Lower lobe of right lung (tissue), 2 donors: ENCODE results near the gene TRPM2. TPM values are rescaled to one million over a fixed set of nuclear protein-coding genes. Genes with fewer than 3 reads are reported as not detected.

Source experiments
- ATAC-seq, 2 donors: fragments of 200-7000 bp; cut with Tn5 transposase; one replicate each; pipeline ENCODE4 v1.9.1; 2020 to 2022; ENCODE audit warnings: mild to moderate bottlenecking in 2 of 2, moderate library complexity in 2 of 2
- DNase-seq: peaks from one replicate; pipeline ENCODE4 v3.0.0-alpha.2; 2020
- H3K27ac ChIP-seq: fragments of 200-600 bp; one replicate; pipeline ENCODE4 v1.8.0; 2022
- H3K27me3 ChIP-seq: fragments of 200-600 bp; one replicate; pipeline ENCODE4 v1.8.0; 2022; ENCODE audit warnings: low read depth
- H3K36me3 ChIP-seq: fragments of 200-600 bp; one replicate; pipeline ENCODE4 v1.8.0; 2022; ENCODE audit warnings: mild to moderate bottlenecking
- H3K4me1 ChIP-seq: fragments of 200-600 bp; one replicate; pipeline ENCODE4 v1.8.0; 2022
- H3K4me3 ChIP-seq: fragments of 200-600 bp; one replicate; pipeline ENCODE4 v1.8.0; 2022; ENCODE audit warnings: mild to moderate bottlenecking
- H3K9me3 ChIP-seq: fragments of 200-600 bp; one replicate; pipeline ENCODE4 v1.8.0; 2022
- intact Hi-C: fragments of 100-400 bp; cut with DNase I; formaldehyde crosslinking; loops from one replicate; pipeline ENCODE4 v1.11.0; 2022
- total RNA-seq: library from RNA; stranded (reverse); fragmentation: NEBNext Ultra II Directional; extraction: Animal tissue kit (Norgen Biotek cat#: 25700); gene quantifications from one replicate; pipeline ENCODE4 v1.2.1, GENCODE V29; 2021
- TF ChIP-seq, protein P1 (sequence below): fragments of 200-600 bp; IDR thresholded peaks from one replicate; pipeline ENCODE4 v1.8.0; 2022; ENCODE audit warnings: antibody characterized with exemption, mild to moderate bottlenecking
- donor health status: DM: no; HTN: yes; CAD: no; lungs with severe emphysema.

The TRPM2 gene
- total RNA-seq, 1 donor from 2014 or later: 17.9 TPM

DNA sequence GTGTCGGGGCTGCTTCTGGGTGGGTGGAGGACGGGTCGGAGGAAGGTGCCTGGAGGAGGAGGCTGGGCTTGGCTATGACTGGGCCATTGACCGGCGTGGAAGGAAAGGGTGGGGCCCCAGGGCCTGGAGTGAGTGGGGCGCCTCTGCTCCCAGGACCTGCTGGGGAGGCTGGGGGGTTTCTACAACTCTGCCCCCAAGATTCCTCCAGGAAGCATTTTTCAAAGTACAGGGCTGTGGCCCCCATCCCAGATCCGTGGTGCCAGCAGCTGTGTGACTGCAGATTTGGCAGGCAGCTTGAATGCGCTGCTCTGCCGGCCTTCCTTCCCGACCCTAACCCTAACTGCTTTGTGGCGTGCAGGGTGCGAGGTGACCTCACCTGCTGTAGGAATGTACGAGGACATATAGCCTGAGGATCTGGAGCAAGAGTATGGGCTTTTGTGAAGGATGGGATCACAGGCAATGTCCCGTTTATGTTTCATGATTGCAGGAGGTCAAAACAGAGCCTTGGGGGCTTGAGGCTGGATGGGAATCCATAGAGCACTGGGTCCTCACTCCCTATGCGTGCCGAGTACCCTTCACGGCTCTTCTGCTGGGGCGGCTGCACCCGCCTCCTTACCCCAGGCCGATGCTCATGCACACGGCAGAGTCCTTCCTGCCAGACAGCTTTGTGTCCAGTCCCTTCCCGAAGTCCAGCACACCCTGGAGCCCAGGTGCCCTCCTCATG is 24.7 kb downstream of the TRPM2 start:
- Histone ChIP-seq H3K27ac (no peak overlapping the region), H3K4me3 (no peak overlapping the region), H3K4me1 (peaks cover 14% of the 10 kb centered on the region), H3K9me3 (peaks cover 1% of the 10 kb centered on the region), H3K27me3 (no peaks in the 10 kb centered on the region), H3K36me3 (no peaks in the 10 kb centered on the region)
- DNase-seq (no peak), ATAC-seq (peak in 1 of 2 donors; percentile 9)
- intact Hi-C loops: no loop called here
- TF ChIP-seq, protein P1, sequence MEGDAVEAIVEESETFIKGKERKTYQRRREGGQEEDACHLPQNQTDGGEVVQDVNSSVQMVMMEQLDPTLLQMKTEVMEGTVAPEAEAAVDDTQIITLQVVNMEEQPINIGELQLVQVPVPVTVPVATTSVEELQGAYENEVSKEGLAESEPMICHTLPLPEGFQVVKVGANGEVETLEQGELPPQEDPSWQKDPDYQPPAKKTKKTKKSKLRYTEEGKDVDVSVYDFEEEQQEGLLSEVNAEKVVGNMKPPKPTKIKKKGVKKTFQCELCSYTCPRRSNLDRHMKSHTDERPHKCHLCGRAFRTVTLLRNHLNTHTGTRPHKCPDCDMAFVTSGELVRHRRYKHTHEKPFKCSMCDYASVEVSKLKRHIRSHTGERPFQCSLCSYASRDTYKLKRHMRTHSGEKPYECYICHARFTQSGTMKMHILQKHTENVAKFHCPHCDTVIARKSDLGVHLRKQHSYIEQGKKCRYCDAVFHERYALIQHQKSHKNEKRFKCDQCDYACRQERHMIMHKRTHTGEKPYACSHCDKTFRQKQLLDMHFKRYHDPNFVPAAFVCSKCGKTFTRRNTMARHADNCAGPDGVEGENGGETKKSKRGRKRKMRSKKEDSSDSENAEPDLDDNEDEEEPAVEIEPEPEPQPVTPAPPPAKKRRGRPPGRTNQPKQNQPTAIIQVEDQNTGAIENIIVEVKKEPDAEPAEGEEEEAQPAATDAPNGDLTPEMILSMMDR: no peak

DNA sequence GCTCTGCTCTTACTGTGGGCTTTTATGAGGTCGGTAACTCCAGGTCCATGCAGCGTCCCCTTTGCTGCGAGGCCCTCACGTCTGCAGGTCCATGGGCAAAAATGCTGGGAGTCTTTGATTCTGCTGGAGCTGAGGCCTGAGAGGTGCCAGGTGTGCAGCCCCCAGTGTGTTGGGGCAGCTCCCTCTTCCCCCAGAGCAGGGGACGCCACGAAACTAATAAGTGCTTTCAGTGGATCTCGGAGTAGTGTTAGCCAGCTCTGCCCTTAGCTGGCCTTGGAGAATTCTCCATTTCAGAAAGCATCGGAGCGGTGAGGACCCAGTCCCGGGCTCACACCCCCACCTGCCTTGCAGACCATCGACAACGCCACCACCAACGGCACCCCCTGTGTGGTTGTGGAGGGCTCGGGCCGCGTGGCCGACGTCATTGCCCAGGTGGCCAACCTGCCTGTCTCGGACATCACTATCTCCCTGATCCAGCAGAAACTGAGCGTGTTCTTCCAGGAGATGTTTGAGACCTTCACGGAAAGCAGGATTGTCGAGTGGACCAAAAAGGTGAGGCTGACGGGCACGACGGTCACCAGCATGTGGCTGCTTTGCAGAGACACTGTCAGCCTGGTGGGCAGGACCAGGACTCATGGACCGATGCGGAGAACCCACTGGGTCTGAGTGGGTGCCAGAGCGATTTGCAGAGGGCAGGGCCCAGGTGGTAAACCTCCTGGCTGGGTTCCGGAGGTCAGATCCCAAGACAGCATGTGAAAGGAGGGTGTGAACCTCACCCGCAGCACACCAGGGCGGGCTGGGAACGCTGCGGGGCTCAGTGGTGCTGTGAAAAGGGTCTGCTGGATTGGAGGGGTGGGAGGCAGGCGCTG is 25.5 kb downstream of the TRPM2 start:
- Histone ChIP-seq H3K9me3 (peaks cover 5% of the 10 kb centered on the region), H3K27ac (no peak overlapping the region), H3K36me3 (no peaks in the 10 kb centered on the region), H3K4me3 (no peak overlapping the region), H3K4me1 (peaks cover 14% of the 10 kb centered on the region), H3K27me3 (no peaks in the 10 kb centered on the region)
- intact Hi-C loops: no loop called here
- ATAC-seq (no peak), DNase-seq (no peak)
- TF ChIP-seq, protein P1: no peak

DNA sequence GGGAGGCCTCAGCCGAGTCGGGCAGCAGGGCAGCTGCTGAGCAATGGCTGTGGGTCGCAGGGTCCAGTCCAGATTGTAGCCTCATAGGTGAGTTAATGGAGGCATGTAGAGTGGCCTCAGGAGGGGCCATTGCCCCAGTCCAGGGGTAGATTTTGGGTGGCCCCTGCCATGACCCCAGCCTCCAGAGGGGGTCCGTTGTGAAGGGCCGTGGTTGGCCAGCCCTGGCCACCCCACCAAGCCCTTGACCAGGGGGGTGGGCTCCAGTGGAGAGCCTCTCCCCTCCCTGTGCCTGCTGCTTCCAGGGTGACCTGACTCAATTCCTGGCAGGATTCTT is 26.1 kb downstream of the TRPM2 start:
- H3K27me3 ChIP-seq: no peaks in the 10 kb centered on the region

DNA sequence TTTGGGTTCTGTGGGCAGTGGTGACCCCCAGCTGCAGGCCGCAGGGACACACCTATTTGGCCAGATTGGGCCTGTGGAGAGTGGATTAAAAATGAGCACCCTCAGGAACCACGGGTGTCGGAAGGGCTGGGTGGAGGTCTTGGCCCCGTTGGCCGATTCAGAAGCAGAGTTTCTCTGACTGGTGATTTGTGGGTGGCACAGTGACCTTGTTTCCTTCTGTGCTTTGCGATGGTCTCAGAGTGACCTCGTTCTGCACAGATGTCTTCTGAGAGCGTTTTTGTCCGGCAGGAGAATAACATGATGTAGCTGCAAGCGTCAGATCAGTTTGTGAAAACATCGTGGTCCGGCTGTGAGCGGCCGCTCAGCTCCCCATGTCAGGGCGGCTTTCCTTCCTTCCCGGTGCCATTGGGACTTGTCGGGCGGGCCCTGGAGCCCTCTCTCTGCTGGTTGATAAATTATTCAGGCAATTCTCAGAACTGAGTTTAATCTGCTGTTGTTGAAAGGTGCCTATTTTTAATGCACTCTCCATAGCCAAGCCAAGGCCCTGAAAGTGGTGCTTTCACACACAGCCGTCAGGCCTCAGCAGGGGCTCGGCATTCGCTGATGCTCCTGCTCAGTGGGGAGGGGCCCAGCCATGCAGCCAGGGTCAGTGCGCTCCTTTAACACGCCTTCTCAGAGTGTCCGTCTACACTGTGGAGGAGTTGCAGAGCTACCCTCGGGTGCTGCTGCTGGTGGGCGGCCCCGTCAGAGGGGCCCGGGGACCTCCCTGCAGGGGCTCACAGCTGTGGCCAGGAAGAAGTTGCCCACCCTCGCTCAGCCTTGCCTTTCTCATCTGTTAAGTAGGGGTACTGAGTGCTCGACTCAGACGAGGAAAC is 26.8 kb downstream of the TRPM2 start:
- Histone ChIP-seq H3K27ac (no peak overlapping the region), H3K36me3 (no peaks in the 10 kb centered on the region), H3K4me3 (no peak overlapping the region), H3K9me3 (peaks cover 17% of the 10 kb centered on the region), H3K27me3 (no peaks in the 10 kb centered on the region), H3K4me1 (peaks cover 7% of the 10 kb centered on the region)
- TF ChIP-seq, protein P1: no peak
- DNase-seq (no peak), ATAC-seq (no peak)
- intact Hi-C loops: no loop called here

More for the DNA sequence above, 26.1 kb downstream of the TRPM2 start:
- Histone ChIP-seq H3K36me3 (no peaks in the 10 kb centered on the region), H3K4me3 (no peak overlapping the region), H3K9me3 (peaks cover 9% of the 10 kb centered on the region), H3K4me1 (peaks cover 14% of the 10 kb centered on the region), H3K27ac (no peak overlapping the region)
- TF ChIP-seq, protein P1: no peak
- ATAC-seq: no peak
- intact Hi-C loops: no loop called here
- DNase-seq: no peak

DNA sequence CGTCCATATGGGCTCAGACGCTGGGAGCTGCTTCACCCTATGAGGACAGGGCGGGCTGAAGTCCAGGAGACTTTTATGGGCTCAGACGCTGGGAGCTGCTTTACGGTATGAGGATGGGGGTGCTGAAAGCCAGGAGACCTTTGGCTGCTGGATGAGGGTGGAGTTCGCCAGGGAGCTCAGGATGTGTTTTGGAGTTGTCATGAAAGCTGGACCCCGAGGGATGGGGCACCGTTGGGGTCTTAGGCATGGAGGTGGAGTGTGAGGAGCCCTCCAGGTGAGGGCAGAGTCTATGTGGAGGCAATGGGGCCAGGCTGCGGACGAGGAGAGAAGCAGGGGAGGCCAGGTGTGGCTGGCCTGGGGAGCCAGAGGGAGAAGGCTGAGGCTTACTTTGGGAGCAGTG is 27.5 kb downstream of the TRPM2 start:
- Histone ChIP-seq H3K9me3 (peaks cover 23% of the 10 kb centered on the region), H3K4me1 (peaks cover under 1% of the 10 kb centered on the region), H3K4me3 (no peak overlapping the region), H3K27ac (no peak overlapping the region), H3K27me3 (no peaks in the 10 kb centered on the region), H3K36me3 (no peaks in the 10 kb centered on the region)
- ATAC-seq (no peak), DNase-seq (no peak)
- TF ChIP-seq, protein P1: no peak
- intact Hi-C loops: no loop called here
